CD4-positive, alpha-beta T cell treated with Interleukin-15 for 4 hours (primary cell): ENCODE measurements around the gene CSPG4.
A peak's percentile ranks its signal among the peaks of the same experiment; 100 is the strongest.
"Not testable (repeated sequence)": the region's sequence is repeated elsewhere in the genome, so short reads cannot be mapped to it uniquely, and the experiment has no call there.

ENCODE experiments used
- DNase-seq: peaks from one replicate; pipeline ENCODE4 v3.0.0-alpha.2; 2020; ENCODE audit warnings: low spot score

CSPG4 gene

GRCh38 chr15:75688278-75688557, 24.4 kb downstream of the CSPG4 start:
- no peak for DNase-seq

DNA sequence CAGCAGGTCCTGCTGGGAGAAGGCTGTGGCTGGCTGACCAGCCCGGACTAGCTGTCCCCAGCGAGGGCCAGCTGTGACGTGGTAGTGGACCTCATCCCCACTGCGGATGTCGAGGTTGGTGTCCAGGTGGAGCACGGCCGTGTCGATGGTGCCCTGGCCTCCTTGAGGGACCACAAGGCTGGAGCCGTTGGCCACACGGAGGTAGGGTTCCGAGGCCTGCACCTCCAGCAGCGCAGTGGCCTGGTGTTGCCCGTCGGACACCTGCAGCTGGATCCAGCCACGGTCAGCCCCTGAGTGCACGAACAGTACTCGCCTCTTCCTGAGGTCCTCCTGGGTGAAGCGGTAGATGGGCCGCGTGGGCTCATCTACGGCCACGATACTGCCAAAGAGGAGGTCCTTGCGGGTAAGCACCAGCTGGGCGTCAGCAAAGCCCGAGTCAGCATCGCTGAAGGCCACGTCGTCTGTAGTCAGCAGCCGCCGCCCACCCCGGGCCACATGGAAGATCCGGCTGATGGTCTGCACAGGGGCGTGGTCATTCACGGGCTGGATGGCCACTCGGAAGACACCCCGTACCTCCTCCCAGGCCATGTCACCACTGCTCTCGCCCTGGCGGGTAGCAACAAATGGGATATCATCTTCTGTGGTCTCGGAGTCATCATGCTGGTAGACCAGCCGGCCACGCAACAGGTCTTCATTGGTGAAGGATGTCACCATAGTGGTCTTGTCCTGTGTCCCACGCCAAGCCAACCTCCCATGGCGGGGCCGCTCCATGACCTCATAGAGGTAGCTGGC, 25.0 kb downstream of the CSPG4 start:
- no peak for DNase-seq

DNA sequence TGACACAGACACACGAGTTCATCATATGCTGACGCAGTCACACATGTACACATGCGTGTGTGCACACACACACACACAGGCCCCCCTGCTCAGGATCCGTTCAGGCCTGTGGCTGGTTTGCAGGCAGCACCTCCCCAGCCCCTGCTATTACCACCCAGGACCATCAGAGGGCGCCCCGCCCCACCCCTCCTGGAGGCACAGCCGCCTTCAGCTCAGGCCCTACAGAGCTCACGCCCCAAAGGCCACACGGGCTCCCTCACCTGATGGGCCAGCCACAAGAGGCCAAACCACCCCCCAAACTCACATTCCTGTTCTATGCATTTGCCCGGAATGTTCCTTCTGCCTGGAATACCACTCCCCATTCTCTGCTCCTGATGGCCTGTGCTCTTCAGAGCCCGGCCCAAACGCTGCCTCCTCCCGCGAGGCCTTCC, 26.4 kb downstream of the CSPG4 start:
- peak; percentile 76 for DNase-seq

GRCh38 chr15:75685195-75685594, 27.5 kb downstream of the CSPG4 start:
- no peak for DNase-seq

- DNase-seq, result no peak
These were observed 28.0 kb downstream of the CSPG4 start for GRCh38 chr15:75684648-75685047.

DNA sequence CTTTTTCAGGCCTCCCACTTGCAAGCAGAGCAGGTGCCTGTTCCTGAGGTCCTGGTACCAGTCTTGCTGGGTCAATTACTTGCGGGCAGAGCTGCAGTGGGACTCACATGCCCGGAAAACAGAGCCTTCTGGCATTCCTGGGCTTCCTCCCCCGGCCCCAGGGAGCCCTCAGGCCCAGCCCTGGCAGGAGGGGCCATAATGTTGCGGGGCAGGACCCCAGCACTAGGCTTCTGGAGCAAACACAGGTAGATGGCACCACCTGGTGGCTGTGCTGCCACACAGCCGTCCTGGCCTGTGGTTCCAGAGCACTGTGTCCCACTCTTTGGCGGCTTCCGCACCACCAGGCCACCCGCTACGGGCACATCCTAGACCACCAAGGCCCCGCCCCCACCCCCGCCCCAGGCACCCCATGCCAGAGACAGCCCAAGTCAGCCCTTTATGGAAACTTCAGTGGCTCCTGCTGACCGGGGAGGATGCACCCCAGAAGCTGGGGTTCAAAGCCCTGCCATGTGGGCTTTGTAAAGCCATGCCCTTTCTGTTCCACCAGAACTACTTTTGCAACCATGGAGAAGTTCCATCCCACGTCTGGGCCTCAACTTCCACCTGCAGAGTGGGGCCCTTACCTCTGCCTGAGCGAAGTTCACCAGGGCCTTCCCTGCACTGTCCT, 28.9 kb downstream of the CSPG4 start:
- DNase-seq, result peak; percentile 51

DNA sequence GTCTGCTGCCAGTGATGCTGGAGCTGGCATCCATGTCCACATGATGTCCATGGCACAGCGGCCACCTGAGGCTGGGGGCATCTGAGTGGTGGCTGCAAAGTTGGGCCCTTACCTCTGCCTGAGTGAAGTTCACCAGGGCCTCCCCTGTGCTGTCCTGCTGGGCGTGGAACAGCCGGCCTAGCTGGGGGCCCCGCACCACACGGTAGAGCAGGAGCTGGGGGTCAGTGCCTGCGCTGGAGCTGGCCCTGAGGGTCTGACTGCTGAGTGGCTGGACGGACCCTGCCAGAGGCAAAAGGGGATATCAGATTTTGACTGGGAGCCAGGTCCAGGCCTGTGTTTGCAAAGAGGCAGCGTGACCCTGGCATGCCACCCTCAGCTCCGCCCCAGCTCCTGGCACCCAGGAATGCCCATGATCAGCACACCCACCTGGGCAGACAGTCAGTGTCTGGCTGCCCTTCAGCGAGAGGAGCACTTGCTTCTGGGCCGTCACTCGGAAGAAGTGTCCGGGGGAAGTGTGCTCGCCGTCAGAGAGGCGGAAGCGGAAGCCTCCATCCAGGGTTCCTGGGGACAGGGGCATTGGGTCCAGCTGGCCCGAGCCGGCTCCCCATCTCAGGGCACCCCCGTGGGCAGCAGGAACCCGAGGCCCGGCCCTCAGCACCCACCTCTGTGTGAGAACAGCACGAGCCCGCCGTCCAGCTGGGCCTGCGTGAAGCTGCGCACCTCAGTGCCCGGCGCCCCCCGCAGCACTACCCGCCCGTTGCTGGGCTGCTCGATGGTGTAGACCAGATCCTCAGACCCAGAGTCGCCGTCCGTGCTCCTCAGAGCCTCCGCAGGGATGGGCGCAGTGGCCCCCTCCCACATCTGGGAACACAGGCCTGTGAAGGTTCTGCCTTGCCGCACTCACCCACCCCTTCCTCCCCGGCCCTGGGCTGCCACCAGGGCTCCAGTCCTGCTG, 30.2 kb downstream of the CSPG4 start:
- no peak for DNase-seq

- DNase-seq, result no peak
These were observed 32.5 kb downstream of the CSPG4 start for GRCh38 chr15:75680007-75680789.

- DNase-seq, result not testable (repeated sequence)
These were observed 34.3 kb downstream of the CSPG4 start for GRCh38 chr15:75678324-75678690.

- DNase-seq, result no peak
These were observed 35.0 kb downstream of the CSPG4 start for GRCh38 chr15:75677465-75678323.

GRCh38 chr15:75676688-75677464, 35.8 kb downstream of the CSPG4 start:
- no peak for DNase-seq

DNA sequence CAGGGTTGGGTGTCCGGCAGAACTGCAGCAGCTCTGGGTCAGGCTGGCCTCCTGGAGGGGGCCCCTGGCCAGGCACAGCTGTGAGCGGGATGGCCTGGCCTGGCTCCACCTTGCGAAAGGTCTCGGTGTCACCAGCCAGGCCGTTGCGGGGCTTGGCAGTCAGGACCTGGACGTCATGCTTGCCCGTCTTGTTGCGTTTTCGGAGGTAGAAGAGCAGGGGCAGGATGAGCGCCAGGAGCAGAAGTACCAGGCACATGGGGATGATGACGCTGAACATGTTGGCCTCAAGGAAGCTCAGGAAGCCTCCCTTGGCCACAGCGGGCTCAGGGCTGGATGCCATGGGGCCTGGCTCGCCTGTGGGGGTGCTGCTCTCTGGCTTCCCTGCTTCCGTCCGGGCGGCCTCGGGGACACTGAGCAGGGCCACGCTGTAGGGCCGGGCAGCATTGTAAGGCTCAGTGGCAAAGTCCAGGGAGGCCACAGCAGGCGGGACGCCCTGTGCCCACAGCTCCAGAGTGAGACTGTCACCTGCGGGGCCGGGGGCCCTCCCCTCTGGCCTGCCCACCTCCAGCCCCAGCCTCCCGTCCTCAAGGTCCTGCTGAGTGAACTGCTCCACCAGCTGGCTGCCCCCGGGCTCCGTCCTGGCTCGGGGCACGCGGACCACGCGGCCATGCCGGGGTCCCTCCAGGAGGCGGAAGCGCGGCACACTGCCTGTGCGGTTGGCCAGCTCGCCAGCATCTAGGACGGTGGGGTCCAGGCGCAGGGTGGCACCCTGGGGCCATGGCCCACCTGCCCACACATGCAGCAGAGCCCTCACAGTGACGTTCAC, 36.9 kb downstream of the CSPG4 start:
- DNase-seq, result no peak

- DNase-seq, result no peak
These were observed 38.3 kb downstream of the CSPG4 start for GRCh38 chr15:75674366-75674765.

DNA sequence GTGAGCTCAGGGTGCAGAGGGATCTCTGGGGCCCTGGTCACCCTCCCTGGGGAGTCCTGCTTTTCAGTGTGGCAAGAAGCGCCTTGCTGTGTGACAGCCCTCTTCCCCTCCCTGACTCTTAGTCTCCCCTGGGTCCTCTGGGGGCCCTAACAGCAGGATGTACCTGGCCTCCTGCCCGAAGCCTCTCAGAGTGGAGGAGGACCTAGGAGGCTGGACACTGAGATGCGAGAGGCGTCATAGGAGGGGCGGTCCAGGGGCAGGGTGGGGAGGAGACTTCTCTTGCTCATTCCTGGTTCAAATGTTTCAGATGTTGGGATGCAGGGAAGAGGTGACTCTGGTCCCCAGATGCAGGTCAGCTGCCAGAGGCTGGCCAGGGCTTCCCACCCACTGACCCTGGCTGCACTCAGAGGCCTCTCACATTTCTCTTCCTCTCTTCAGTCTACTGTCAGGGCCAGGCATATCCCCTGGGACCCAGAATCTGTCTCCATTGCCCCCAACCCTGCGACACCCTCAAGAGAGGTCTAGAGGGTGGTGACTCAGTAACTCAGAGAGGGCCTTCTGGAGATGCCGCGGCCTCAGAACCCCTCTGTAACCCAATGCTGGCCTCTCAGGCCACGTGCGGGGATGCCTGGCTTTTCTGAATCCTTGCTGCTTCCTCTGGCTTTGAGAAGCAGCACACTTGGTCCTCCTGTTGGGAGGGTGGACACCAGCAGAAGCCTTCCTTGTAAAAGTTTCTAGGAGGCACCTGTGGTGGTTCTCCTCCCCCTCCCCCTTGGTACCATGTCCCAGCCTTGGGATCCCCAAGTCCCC, 39.0 kb downstream of the CSPG4 start:
- DNase-seq, result no peak

- no peak for DNase-seq
These were observed 39.8 kb downstream of the CSPG4 start for GRCh38 chr15:75672646-75673425.

- DNase-seq, result no peak
These were observed 40.7 kb downstream of the CSPG4 start for GRCh38 chr15:75671730-75672602.

DNA sequence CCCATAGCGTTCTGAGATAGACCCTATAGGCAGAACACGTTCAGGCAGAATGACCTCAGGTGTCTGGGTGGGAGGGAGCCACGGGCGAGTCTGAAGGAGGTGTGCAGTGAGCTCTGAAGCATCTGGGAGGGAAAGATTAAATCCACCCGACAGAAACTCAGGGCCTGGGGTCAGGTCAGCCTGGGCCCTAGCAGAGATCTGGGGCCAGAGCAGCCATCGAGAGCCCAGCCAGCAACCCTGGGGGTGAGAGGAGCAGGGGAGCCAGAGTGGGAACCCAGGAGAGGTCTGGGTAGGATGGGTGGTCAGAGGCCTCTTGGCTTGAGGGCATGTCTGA, 42.8 kb downstream of the CSPG4 start:
- DNase-seq, result no peak
